Left lung (tissue), 10 donors: ENCODE measurements around the gene BDP1. TPM values are rescaled to one million over a fixed set of nuclear protein-coding genes. Genes with fewer than 3 reads are reported as not detected.
"Not testable (repeated sequence)": the region's sequence is repeated elsewhere in the genome, so short reads cannot be mapped to it uniquely, and the experiment has no call there.

Experiments
- ATAC-seq: fragments of 200-7000 bp; cut with Tn5 transposase; one replicate; pipeline ENCODE4 v1.9.1; 2020; ENCODE audit warnings: moderate library complexity
- DNase-seq, 4 donors: peaks; one replicate each; pipeline ENCODE4 v3.0.0-alpha.2; 2013 to 2020
- H3K27ac ChIP-seq, 2 donors: fragments of 200-600 bp; sonication (generic) in 1 of 2; one replicate each; pipeline versions ENCODE4 v1.5.0 to v1.8.0; 2020 to 2021
- H3K27me3 ChIP-seq, 2 donors: fragments of 200-600 bp; sonication (generic) in 1 of 2; one replicate each; pipeline versions ENCODE4 v1.5.0 to v1.8.0; 2020 to 2021
- H3K36me3 ChIP-seq, 2 donors: fragments of 200-600 bp; sonication (generic) in 1 of 2; one replicate each; pipeline versions ENCODE4 v1.5.0 to v1.8.0; 2020 to 2021
- H3K4me1 ChIP-seq, 2 donors: fragments of 200-600 bp; one replicate each; pipeline ENCODE4 v1.8.0; 2021
- H3K4me3 ChIP-seq, 2 donors: fragments of 200-600 bp; sonication (generic) in 1 of 2; one replicate each; pipeline versions ENCODE4 v1.5.0 to v1.8.0; 2020 to 2021; ENCODE audit warnings: mild to moderate bottlenecking in 1 of 2
- H3K9me3 ChIP-seq, 2 donors: fragments of 200-600 bp; sonication (generic) in 1 of 2; one replicate each; pipeline versions ENCODE4 v1.5.0 to v1.8.0; 2020 to 2021
- intact Hi-C, 2 donors: fragments of 100-400 bp; cut with DNase I; formaldehyde crosslinking; loops; one replicate each; pipeline versions ENCODE4 v1.11.2 to v1.14.2; 2022
- polyA plus RNA-seq, 6 donors: library from polyadenylated mRNA; unstranded; fragments of 120-200 nt; gene quantifications; one replicate each; pipeline ENCODE4 v1.2.1, GENCODE V29; 2013; ENCODE audit not compliant: insufficient read length in 6 of 6
- total RNA-seq, 2 donors: library from RNA; stranded (reverse); fragmentation: NEBNext Ultra II Directional; extraction: Animal tissue kit (Norgen Biotek cat#: 25700); gene quantifications; one replicate each; pipeline ENCODE4 v1.2.1, GENCODE V29; 2021
- TF ChIP-seq, protein P1 (sequence below), 2 donors: fragments of 200-600 bp; sonication (generic) in 1 of 2; IDR thresholded peaks; one replicate each; pipeline versions ENCODE4 v1.5.0 to v1.8.0; 2021; ENCODE audit warnings: antibody characterized with exemption in 2 of 2
- donor health status: DM: no; HTN: yes; CAD: no.
- donor health status: DM: no; HTN: no; CAD: no.

BDP1 gene
- total and polyA plus RNA-seq, 8 donors = 24.7 to 48.6 (median 43.4) TPM

DNA sequence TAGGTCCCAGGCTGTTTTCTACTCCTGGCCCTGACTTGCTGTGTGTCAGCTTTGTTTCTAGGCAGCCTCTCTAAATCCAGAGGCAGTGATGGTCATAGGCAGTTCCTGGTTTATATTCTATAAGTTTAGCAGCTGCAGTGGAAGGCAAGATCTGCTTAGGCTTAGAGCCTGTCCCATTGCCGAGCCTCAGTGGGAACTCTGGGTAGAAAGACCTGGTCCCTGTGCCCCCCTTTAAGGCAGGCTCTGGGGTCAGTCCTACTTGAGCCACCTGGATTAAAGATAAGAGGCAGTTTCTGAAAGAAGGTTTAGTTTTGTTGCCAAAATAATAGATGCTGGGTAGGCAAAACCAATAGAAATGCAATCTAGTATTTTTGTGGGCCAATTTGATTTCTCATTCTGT, 145.3 kb downstream of the BDP1 start:
- no peaks in the 10 kb centered on the region for H3K27me3 ChIP-seq
- DNase-seq (no peak), ATAC-seq (no peak)
- peaks cover 0 to 76% of the 10 kb centered on the region in 2 donors for H3K36me3 ChIP-seq
- H3K9me3 ChIP-seq = no peaks in the 10 kb centered on the region
- H3K4me3 ChIP-seq = no peak overlapping the region
- intact Hi-C loops = no loop called here
- H3K4me1 ChIP-seq = no peaks in the 10 kb centered on the region
- TF ChIP-seq, protein P1, sequence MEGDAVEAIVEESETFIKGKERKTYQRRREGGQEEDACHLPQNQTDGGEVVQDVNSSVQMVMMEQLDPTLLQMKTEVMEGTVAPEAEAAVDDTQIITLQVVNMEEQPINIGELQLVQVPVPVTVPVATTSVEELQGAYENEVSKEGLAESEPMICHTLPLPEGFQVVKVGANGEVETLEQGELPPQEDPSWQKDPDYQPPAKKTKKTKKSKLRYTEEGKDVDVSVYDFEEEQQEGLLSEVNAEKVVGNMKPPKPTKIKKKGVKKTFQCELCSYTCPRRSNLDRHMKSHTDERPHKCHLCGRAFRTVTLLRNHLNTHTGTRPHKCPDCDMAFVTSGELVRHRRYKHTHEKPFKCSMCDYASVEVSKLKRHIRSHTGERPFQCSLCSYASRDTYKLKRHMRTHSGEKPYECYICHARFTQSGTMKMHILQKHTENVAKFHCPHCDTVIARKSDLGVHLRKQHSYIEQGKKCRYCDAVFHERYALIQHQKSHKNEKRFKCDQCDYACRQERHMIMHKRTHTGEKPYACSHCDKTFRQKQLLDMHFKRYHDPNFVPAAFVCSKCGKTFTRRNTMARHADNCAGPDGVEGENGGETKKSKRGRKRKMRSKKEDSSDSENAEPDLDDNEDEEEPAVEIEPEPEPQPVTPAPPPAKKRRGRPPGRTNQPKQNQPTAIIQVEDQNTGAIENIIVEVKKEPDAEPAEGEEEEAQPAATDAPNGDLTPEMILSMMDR (IDR thresholded peaks at IDR 0.05) = no peak
- no peak overlapping the region for H3K27ac ChIP-seq

DNA sequence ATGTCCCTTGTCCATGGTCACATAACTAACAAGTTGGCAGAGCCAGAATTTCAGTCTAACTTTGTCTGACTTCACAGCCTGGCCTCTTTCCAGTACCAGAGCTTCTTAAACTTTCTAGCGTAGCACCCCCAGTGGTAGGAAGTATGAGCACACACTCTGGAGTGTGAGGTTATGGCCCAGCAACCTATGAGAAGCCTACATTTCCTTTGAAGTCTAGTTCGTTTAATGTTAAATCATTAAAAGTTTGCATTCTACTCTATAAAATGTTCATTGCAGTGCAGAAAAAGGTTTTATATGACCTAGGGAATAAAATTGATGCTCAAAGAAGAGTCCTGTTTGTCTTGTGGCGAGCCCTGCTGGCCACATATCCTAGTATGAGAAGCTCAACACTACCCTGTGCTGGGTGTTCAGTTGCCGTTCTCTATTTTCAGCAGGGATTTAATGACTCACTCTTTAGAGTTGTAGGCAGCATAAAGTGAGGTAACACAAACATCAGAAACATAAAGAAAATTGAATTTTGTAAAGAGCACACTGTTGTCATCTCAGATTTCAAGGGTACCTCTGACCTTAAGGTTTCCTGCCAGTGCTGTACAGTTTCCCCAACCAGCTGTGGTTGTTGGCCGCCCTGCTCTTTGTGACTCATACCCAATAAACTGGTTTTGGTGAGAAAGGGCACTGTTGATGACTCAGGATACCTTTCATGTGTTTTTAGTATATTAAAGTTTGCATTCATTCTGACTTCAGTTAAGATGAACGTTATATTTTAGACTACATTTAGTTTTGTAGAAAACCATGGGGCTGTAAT, 146.0 kb downstream of the BDP1 start:
- DNase-seq (peak in 2 of 4 donors; percentile 4 to 41), ATAC-seq (peak; percentile 85)
- intact Hi-C loops = no loop called here
- Histone ChIP-seq H3K9me3 (no peaks in the 10 kb centered on the region), H3K4me1 (no peaks in the 10 kb centered on the region), H3K27me3 (no peaks in the 10 kb centered on the region), H3K27ac (no peak overlapping the region), H3K36me3 (peaks cover 0 to 69% of the 10 kb centered on the region in 2 donors), H3K4me3 (no peak overlapping the region)
- TF ChIP-seq, protein P1 (IDR thresholded peaks at IDR 0.05) = peak; percentile 34 to 57

DNA sequence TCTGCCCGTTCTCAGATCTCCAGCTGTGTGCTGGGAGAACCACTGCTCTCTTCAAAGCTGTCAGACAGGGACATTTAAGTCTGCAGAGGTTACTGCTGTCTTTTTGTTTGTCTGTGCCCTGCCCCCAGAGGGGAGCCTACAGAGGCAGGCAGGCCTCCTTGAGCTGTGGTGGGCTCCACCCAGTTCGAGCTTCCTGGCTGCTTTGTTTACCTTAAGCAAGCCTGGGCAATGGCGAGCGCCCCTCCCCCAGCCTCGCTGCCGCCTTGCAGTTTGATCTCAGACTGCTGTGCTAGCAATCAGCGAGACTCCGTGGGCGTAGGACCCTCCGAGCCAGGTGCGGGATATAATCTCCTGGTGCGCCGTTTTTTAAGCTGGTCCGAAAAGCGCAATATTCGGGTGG, 154.5 kb downstream of the BDP1 start:
- ATAC-seq, intact Hi-C loops, DNase-seq, H3K27me3 ChIP-seq, H3K9me3 ChIP-seq, H3K27ac ChIP-seq, H3K4me3 ChIP-seq, H3K4me1 ChIP-seq: not testable (repeated sequence)
- H3K36me3 ChIP-seq = peaks cover 3 to 33% of the 10 kb centered on the region in 2 donors

DNA sequence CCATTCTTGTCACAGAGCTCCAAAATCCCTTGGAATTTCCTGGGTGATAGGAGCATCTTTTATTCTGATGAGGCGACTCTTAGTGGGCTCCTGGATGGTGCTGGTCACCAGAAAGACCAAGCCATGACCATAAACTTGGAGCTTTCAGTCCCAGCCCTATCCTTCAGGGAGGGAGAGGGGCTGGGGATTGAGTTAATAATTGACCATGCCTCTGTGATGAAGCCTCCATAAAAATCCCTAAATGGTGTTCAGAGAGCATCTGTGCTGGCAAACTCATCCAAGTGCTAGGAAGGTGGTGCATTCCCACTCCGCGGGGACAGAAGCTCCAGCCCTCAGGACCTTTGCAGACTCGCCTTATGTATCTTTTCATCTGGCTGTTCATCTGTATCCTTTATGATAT, 160.4 kb downstream of the BDP1 start:
- no peak for ATAC-seq
- no peak for DNase-seq
- no peak overlapping the region for H3K4me3 ChIP-seq
- intact Hi-C loops = no loop called here
- TF ChIP-seq, protein P1 (IDR thresholded peaks at IDR 0.05) = no peak
- no peaks in the 10 kb centered on the region for H3K4me1 ChIP-seq
- H3K27ac ChIP-seq = no peak overlapping the region
- H3K9me3 ChIP-seq = no peaks in the 10 kb centered on the region
- H3K36me3 ChIP-seq = peaks cover 3 to 45% of the 10 kb centered on the region in 2 donors
- no peaks in the 10 kb centered on the region for H3K27me3 ChIP-seq

Other genes starting within 250 kb of the BDP1 start
- 10 to 100 TPM; 35.9 to 36.0 TPM for gene MCCC2, start 131.7 kb downstream of the BDP1 start, total RNA-seq
- gene MCCC2, start 131.7 kb downstream of the BDP1 start, polyA plus RNA-seq = 10 to 100 TPM; 41.0 to 48.1 (median 45.0) TPM